DOHH2 (cell line): ENCODE measurements around the gene ZNF285.

Source experiments
- CTCF ChIP-seq: fragments of 200-600 bp; sonication (generic); IDR thresholded peaks from one replicate; pipeline ENCODE4 v1.5.1; 2014; ENCODE audit warnings: antibody characterized with exemption, mild to moderate bottlenecking, low read depth, low read length; ENCODE audit not compliant: poor library complexity, severe bottlenecking
- EZH2phosphoT487 ChIP-seq: fragments of 200-600 bp; sonication (generic); IDR thresholded peaks from 2 replicates; pipeline ENCODE4 v1.6.1; 2017; ENCODE audit warnings: borderline replicate concordance, mild to moderate bottlenecking, antibody characterized with exemption, low read length, moderate library complexity, mixed read lengths

GRCh38 chr19:44430956-44431355 is 29.5 kb upstream of the ZNF285 start:
- TF ChIP-seq CTCF = no peak
- no peak for TF ChIP-seq EZH2phosphoT487
